Dermis blood vessel endothelial cell (primary cell): Measurements from ENCODE around the gene MTMR6. TPM values are rescaled to one million over a fixed set of nuclear protein-coding genes. Genes with fewer than 3 reads are reported as not detected.
A peak's percentile ranks its signal among the peaks of the same experiment; 100 is the strongest.

Experiments
- DNase-seq: peaks from one replicate; pipeline ENCODE4 v3.0.0; 2010
- total RNA-seq: library from RNA; depleted of rRNA; stranded (reverse); fragments of >200 nt; gene quantifications from 2 replicates; pipeline ENCODE4 v1.2.3, GENCODE V29; 2014

Gene MTMR6
- total RNA-seq, result 24.0 and 30.0 TPM in 2 replicates

DNA sequence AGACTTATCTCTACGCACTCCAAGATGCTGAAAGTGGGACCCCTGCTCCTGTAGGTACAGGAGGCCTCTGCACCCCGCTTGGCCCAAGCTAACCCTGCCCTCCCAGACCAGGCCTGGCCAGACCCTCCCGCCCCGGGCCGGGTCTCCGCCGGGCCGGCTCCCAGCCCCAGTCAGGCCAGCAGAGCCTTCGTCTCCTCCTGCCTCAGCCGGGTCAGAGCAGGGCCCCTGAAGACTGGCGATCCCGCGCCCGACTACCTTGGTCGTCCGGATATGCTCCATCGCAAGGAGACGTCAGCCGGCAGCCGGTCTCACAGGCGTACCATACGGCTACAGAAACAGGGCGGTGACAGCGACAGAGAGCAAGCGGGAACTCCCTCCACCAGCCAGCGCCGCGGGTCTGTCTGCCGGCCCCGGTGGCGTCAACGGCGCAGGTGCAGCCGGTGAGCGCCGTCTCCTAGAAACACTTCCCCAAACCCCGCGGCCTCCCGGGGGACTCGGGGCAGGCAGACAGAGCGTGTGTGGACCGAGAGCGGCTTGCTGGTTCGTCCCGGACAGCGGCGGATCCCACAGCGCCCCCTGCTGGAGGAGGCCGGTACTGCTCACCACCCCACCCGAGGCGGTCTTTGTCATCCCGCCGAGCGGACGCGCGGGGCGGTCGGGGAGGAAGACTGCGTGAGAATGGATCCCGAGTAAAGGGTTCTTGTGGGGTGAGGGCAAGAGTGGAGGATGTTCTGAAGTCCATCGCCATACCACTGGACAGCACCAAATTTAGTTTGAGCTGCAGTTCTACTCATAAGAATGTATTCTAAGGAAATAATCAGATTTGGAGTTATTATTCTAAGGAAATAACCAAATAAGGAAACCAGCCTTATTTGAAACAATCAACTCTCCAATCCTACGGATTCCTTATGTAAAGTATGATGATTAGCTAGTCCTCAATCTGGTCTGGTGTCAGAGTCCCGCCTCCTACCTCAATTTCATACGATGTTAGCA, at the start of gene MTMR6:
TSS of gene MTMR6 (minus strand) at position 520 of the 993 bp plus-strand sequence. CDS start at position 279, 241 bp downstream.
- peak; percentile 95 for DNase-seq

DNA sequence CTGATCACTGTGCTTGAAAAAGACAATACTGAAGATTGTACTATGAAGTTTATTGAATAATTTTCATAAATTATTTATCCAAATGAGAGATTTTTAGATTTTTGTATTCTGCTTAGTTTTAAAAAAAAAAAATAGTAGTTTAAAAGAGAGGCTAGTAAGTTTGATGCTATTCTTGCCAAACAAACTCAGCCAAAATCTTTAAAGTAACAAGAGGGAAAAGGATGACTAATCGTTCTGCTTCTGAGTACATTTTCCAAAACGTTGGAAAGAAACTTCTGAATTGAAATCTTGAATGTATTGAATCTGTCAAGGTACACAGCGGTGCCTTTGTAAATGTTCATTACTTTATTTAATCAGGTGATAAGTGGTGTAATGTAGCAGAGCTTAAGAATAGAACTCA, 48.6 kb upstream of the MTMR6 start:
- no peak for DNase-seq

DNA sequence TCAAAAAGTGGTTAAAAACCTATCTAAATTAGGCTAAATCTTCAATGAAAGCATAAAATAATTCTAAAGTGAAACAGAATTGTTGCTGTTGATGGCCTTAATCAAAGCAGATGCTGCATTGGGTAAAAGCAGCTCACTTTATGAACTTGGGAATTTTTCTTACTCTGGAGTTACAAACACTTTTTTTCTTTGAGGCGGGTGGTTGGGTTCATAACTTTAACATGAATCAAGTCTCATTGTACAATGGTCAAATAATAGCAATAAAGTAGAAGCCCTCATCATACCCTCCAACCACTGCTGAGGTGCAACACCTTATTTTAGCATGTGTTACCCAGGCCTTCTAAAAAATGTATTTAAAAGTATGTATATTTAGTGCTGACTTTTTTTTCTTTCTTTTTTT, 43.3 kb upstream of the MTMR6 start:
- DNase-seq, result no peak

- no peak for DNase-seq
Measured at GRCh38 chr13:25329706-25330105, 42.4 kb upstream of the MTMR6 start.

GRCh38 chr13:25324100-25324499, 36.8 kb upstream of the MTMR6 start:
- no peak for DNase-seq

DNA sequence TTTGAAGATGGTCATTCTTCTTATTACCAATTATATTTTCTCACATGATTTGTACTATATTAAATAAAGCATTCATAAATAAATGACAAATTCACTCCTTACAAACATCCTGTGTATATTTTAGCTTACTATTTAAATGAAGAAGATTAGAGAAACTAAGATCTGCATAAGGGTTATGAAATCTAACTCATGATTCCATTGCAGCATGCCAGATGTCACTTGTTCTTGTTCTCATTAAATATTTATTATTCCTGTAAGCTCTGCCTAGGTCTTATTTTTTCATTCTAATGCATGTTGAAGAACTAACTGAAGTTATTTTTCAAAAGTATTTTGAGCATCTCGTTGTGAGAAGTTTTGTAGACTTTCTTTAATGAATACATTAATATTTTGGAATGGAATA, 32.5 kb upstream of the MTMR6 start:
- DNase-seq, result no peak

DNA sequence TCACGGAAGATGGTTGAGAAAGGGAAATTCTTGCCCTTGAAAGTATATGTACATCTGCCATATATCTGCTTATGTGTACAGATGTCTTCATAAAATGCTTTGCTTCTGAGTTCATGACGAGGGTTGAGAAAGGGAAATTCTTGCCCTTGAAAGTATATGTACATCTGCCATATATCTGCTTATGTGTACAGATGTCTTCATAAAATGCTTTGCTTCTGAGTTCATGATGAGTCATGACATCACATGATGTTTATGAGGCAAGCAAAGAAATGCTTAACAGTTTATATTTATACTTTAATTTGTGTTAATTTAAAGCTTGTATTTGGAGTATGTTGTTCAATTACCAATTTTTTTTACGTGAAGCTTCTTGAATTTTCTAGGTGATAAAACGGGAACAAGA, 31.7 kb upstream of the MTMR6 start:
- peak; percentile 26 for DNase-seq

DNA sequence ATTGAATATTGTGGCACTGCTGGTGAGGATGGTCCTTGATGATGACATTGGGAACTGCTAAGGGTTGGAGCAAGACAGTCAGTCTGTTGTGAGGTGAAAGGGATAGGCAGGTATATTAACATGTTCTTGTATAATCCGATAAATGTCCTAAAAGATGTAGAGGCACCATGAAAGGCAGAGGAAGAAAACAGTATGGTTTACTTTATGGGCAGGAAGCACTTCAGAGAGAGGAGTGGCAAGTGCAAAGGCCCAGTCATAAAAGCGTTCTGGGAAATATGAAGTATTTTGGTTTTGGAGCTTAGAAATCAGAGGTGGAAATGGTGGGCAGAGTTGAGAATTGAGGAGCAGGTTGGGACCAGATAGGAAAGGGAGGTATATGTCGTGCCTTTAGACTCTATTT, 23.6 kb upstream of the MTMR6 start:
- no peak for DNase-seq

DNA sequence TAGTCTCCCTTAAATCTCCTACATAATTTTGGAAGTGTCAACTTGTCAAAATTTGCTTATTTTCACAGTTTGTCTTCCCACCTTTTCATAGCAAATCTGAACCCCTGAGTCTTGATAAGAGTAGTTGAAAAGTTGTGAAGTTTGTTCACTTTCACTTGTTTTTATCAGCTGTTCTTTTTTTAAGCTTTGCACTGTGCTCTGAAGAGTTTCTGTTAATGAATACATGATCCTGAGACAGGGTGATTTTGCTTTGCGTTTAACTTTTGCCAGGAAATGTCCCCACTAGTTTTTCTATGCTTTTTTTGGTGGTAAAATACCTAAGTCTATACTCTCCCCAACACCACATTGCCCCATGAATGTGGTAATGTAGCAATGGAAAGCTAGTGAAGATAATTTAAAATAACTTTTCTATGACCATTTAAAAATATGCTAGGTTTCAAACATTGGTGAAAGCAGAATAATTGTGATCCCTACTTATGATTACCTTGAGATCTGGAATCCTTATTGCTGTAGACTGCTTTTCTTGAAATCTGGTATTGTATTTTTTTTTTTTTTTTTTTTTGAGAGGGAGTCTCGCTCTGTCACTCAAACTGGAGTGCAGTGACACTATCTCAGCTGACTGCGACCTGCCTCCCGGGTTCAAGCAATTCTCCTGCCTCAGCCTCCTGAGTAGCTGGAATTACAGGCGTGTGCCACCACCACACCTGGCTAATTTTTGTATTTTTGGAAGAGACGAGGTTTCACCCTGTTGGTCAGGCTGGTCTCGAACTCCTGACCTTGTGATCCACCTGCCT, 19.6 kb upstream of the MTMR6 start:
- DNase-seq, result no peak

- DNase-seq, result no peak
Measured at GRCh38 chr13:25302121-25302520, 14.8 kb upstream of the MTMR6 start.

- DNase-seq, result peak; percentile 97
Measured at GRCh38 chr13:25301347-25302113, 14.2 kb upstream of the MTMR6 start, which contains the start of gene NUP58. NUP58 (plus strand) TSS chr13:25301625; CDS start chr13:25301774, 149 bp downstream.

DNA sequence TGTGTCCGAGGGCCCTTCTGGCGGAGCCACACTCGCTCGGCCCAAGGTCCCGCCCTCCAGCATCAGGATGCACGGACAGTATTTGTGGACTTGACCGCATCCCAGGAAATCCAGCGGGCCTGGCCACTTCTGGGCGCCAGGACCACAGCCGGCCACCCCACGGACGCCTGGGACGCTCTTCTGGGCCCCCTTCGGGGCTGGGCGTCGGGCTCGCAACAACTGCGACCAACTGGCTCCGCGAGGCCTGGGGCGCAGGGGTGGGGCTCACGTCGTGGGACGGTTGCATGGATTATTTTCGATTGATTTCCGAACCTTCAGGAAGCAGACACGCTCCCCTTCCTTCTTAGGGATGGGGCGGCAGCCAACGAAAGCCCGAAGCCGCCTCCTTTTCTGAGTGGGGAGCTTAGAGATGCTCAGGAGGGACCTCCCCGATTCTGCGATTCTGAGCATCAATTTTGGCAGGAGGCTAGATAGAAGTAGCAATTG, 13.6 kb upstream of the MTMR6 start:
- no peak for DNase-seq

GRCh38 chr13:25295701-25296100, 8.4 kb upstream of the MTMR6 start:
- no peak for DNase-seq

DNA sequence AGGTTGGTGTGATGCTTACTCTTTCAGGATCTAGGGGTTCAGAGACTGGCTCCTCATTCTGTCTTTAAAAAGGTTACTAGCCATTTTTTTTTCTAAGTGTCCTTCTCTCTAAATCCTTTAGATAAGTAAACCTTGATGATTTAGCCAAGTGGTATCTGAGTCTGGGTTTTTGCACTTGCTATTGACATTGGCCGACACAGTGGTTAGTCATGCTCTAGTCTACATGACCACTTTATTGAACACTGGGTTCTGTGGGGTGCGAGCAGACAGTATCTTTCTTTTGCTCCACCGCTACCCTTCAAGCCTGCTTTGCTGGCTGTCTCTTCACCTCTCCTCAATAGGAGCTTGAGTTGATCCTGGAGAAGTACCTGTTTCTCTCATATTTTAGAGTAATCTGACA, 7.9 kb upstream of the MTMR6 start:
- no peak for DNase-seq

- DNase-seq, result no peak
Measured at GRCh38 chr13:25292301-25292700, 5.0 kb upstream of the MTMR6 start.

DNA sequence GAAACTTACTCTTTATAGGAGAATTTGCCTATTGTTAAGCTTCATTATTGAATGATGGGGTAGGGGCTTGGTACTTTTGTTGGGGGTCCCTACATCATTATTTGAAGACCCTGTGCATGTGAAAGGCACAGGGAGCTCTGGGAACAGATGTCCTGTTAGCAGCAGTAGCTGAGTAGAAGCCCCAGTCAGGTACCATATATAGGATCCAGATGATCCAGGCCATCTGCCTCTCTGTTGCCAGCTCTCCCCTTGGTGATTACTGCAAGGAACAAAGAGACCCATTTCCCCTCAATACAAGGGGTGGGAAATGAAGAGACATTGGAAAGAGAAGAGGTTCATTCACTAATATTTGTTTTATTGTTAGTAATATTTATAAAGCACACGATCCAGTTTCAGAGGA, 4.4 kb upstream of the MTMR6 start:
- no peak for DNase-seq

DNA sequence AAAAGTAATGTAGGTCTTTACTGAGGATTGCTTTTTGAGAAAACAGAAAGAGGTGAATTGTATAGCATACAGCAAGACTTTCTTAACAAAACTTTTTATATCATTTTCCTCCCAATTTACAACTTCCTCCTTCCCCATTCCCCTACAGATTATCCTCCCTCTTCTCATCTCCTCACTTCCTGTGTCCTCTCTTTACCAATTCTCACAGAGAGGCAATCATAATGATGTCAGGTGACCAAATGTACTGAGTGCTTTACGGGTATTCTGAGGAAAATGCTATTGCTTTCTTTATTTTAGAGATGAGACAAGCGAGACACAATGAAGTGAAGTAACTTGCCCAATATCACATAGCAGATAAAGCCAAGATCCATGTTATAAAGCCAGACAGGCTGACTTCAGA, 1.7 kb upstream of the MTMR6 start:
- no peak for DNase-seq

- DNase-seq, result peak; percentile 65
Measured at GRCh38 chr13:25286308-25286968, 850 bp downstream of the MTMR6 start.

DNA sequence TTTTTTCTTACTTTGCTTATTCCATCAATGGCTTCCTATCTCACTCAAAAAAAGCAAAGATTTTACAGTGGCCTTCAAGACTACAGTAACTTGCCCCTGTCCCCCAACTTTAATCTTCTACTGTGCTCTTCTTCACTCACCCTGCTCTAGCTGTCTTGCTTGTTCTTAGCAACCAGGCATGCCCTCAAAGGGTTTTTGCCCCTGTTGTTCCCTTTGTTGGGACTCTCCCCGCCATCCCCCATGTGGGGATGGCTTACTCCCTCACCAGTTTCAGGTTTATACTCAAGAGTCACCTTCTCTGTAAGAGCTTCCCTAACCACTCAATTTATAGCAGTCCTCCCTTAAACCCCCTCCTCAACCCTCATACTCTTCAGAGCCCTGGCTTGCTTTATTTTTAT, 5.4 kb downstream of the MTMR6 start:
- no peak for DNase-seq

DNA sequence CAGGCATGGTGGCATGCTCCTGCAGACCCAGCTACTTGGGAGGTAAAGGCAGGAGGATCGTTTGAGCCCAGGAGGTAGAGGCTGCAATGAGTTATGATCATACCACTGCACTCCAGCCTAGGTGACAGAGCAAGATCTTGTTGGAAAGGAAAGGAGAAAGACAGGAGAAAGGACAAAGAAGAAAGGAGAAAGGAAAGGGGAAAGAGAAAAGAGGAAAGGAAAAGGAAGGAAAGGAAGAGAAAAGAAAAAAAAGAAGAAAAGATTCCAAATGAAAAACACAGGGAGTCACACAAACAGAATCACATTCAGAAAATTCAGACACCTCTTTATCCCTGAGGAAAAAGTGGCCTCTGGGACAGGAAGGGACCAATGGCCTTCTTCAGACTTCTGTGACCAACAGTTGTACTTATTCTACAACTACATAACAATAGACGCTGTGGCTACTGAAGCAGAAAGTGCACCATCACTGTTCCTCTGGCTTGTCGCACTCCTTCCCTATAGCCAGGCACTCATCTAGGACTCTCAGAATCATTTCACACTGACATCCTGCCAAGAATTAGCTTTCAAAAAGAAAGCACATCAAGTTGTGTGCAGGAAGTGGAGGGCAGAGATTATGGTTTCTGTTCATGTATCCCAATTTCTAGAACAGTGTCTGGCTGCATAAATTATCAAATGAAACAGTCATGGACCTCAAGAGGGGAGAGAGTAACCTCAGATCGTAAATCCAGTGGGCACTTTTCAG, 5.9 kb downstream of the MTMR6 start:
- no peak for DNase-seq

- DNase-seq, result no peak
Measured at GRCh38 chr13:25280396-25280795, 6.9 kb downstream of the MTMR6 start.
